Stimulated activated CD4-positive, alpha-beta T cell treated with anti-CD3 and anti-CD28 coated beads, Interleukin-4, amount 100 ng/mL, for 1 hour (primary cell): ENCODE results near the gene IL22RA1.

Experiments used
- DNase-seq: peaks from one replicate; pipeline ENCODE4 v3.0.0-alpha.2; 2020

The IL22RA1 gene

GRCh38 chr1:24070821-24071393 is 72.0 kb downstream of the IL22RA1 start:
- DNase-seq = peak; percentile 69

GRCh38 chr1:24069817-24070216 is 73.1 kb downstream of the IL22RA1 start:
- no peak for DNase-seq
